WTC11 (cell line): ENCODE measurements around the gene WNT3. TPM values are rescaled to one million over a fixed set of nuclear protein-coding genes. Genes with fewer than 3 reads are reported as not detected.

ENCODE experiments used
- ATAC-seq: fragments of 200-7000 bp; cut with Tn5 transposase; 2 replicates; pipeline ENCODE4 v1.10.0; 2021; ENCODE audit warnings: mild to moderate bottlenecking, moderate library complexity
- CTCF ChIA-PET: fragments of 300-600 bp; sonication (Branson Sonifier 250); formaldehyde crosslinking; loops from one replicate; lab custom pipeline; 2021; ENCODE audit warnings: antibody characterized with exemption; lab: Charles Lee
- POLR2A ChIA-PET: fragments of 350-600 bp; sonication (Branson Sonifier 250); formaldehyde crosslinking; loops from one replicate; lab custom pipeline; 2021; ENCODE audit warnings: antibody characterized with exemption; lab: Charles Lee
- DNase-seq: peaks from one replicate; pipeline ENCODE4 v3.0.0; 2021; ENCODE audit warnings: low spot score
- H3K27ac Mint-ChIP-seq: 2 replicates; pipeline ENCODE4 v1.8.0; 2021; ENCODE audit warnings: mixed read lengths
- H3K27me3 Mint-ChIP-seq: 2 replicates; pipeline ENCODE4 v1.8.0; 2021; ENCODE audit warnings: low read depth, mild to moderate bottlenecking, moderate library complexity, mixed read lengths
- H3K36me3 Mint-ChIP-seq: 2 replicates; pipeline ENCODE4 v1.8.0; 2021; ENCODE audit warnings: mixed read lengths
- H3K4me1 Mint-ChIP-seq: 2 replicates; pipeline ENCODE4 v1.8.0; 2022; ENCODE audit warnings: mixed read lengths
- H3K4me3 Mint-ChIP-seq: 2 replicates; pipeline ENCODE4 v1.8.0; 2021; ENCODE audit warnings: mild to moderate bottlenecking, moderate library complexity, mixed read lengths
- H3K9me3 Mint-ChIP-seq: 2 replicates; pipeline ENCODE4 v1.8.0; 2021; ENCODE audit warnings: mixed read lengths
- CDX4 ChIP-seq: fragments of 250-450 bp; sonication (Bioruptor Pico); IDR thresholded peaks from 2 replicates; pipeline ENCODE4 v1.9.0; 2021; ENCODE audit warnings: moderate library complexity, mild to moderate bottlenecking, inconsistent platforms, borderline replicate concordance
- CREM ChIP-seq: sonication (generic); formaldehyde crosslinking; IDR thresholded peaks from 2 replicates; pipeline ENCODE4 v1.8.1; 2022; ENCODE audit warnings: mild to moderate bottlenecking, missing genetic modification reagents, moderate library complexity
- ELF4 ChIP-seq: sonication (generic); formaldehyde crosslinking; IDR thresholded peaks from 2 replicates; pipeline ENCODE4 v1.8.1; 2022; ENCODE audit warnings: low read depth, mild to moderate bottlenecking, moderate library complexity, missing genetic modification reagents
- EMX1 ChIP-seq: fragments of 250-450 bp; sonication (Bioruptor Pico); IDR thresholded peaks from 2 replicates; pipeline ENCODE4 v1.8.0; 2021; ENCODE audit warnings: mild to moderate bottlenecking
- FOXP1 ChIP-seq: sonication (generic); formaldehyde crosslinking; IDR thresholded peaks from 2 replicates; pipeline ENCODE4 v1.8.0; 2022; ENCODE audit warnings: missing genetic modification reagents, mild to moderate bottlenecking, moderate library complexity, borderline replicate concordance
- JAZF1 ChIP-seq: fragments of 250-450 bp; sonication (Bioruptor Pico); IDR thresholded peaks from 2 replicates; pipeline ENCODE4 v1.9.0; 2021; ENCODE audit warnings: moderate library complexity, mild to moderate bottlenecking, inconsistent platforms
- JUN ChIP-seq: sonication (generic); formaldehyde crosslinking; IDR thresholded peaks from 2 replicates; pipeline ENCODE4 v1.8.0; 2023; ENCODE audit warnings: mild to moderate bottlenecking, missing genetic modification reagents
- TEAD4 ChIP-seq: sonication (generic); formaldehyde crosslinking; IDR thresholded peaks from 2 replicates; pipeline ENCODE4 v1.8.0; 2022; ENCODE audit warnings: mild to moderate bottlenecking, missing genetic modification reagents
- ZBTB21 ChIP-seq: sonication (generic); formaldehyde crosslinking; IDR thresholded peaks from 2 replicates; pipeline ENCODE4 v1.8.1; 2023; ENCODE audit warnings: mild to moderate bottlenecking, missing genetic modification reagents, borderline replicate concordance
- total RNA-seq: library from RNA; stranded (reverse); gene quantifications from 3 replicates; pipeline ENCODE4 v1.2.3, GENCODE V29; 2021
- TF ChIP-seq, protein P1 (sequence below): fragments of 250-450 bp; sonication (Bioruptor Pico); IDR thresholded peaks from 2 replicates; pipeline ENCODE4 v1.9.0; 2021; ENCODE audit warnings: mild to moderate bottlenecking
- TF ChIP-seq, protein P2 (sequence below): fragments of 250-450 bp; sonication (Bioruptor Pico); IDR thresholded peaks from 2 replicates; pipeline ENCODE4 v1.9.0; 2021; ENCODE audit warnings: mild to moderate bottlenecking, borderline replicate concordance

Gene WNT3
- total RNA-seq, 1 experiment from 2014 or later: 14.1 TPM

GRCh38 chr17:46854515-46854914 is 36.0 kb upstream of the WNT3 start (continued):
- TF ChIP-seq, protein P1, sequence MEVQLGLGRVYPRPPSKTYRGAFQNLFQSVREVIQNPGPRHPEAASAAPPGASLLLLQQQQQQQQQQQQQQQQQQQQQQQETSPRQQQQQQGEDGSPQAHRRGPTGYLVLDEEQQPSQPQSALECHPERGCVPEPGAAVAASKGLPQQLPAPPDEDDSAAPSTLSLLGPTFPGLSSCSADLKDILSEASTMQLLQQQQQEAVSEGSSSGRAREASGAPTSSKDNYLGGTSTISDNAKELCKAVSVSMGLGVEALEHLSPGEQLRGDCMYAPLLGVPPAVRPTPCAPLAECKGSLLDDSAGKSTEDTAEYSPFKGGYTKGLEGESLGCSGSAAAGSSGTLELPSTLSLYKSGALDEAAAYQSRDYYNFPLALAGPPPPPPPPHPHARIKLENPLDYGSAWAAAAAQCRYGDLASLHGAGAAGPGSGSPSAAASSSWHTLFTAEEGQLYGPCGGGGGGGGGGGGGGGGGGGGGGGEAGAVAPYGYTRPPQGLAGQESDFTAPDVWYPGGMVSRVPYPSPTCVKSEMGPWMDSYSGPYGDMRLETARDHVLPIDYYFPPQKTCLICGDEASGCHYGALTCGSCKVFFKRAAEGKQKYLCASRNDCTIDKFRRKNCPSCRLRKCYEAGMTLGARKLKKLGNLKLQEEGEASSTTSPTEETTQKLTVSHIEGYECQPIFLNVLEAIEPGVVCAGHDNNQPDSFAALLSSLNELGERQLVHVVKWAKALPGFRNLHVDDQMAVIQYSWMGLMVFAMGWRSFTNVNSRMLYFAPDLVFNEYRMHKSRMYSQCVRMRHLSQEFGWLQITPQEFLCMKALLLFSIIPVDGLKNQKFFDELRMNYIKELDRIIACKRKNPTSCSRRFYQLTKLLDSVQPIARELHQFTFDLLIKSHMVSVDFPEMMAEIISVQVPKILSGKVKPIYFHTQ (CRISPR knock-in tag): no peak
- TF ChIP-seq JAZF1 (CRISPR knock-in tag): no peak
- TF ChIP-seq, protein P2, sequence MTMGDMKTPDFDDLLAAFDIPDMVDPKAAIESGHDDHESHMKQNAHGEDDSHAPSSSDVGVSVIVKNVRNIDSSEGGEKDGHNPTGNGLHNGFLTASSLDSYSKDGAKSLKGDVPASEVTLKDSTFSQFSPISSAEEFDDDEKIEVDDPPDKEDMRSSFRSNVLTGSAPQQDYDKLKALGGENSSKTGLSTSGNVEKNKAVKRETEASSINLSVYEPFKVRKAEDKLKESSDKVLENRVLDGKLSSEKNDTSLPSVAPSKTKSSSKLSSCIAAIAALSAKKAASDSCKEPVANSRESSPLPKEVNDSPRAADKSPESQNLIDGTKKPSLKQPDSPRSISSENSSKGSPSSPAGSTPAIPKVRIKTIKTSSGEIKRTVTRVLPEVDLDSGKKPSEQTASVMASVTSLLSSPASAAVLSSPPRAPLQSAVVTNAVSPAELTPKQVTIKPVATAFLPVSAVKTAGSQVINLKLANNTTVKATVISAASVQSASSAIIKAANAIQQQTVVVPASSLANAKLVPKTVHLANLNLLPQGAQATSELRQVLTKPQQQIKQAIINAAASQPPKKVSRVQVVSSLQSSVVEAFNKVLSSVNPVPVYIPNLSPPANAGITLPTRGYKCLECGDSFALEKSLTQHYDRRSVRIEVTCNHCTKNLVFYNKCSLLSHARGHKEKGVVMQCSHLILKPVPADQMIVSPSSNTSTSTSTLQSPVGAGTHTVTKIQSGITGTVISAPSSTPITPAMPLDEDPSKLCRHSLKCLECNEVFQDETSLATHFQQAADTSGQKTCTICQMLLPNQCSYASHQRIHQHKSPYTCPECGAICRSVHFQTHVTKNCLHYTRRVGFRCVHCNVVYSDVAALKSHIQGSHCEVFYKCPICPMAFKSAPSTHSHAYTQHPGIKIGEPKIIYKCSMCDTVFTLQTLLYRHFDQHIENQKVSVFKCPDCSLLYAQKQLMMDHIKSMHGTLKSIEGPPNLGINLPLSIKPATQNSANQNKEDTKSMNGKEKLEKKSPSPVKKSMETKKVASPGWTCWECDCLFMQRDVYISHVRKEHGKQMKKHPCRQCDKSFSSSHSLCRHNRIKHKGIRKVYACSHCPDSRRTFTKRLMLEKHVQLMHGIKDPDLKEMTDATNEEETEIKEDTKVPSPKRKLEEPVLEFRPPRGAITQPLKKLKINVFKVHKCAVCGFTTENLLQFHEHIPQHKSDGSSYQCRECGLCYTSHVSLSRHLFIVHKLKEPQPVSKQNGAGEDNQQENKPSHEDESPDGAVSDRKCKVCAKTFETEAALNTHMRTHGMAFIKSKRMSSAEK (CRISPR knock-in tag): no peak

DNA sequence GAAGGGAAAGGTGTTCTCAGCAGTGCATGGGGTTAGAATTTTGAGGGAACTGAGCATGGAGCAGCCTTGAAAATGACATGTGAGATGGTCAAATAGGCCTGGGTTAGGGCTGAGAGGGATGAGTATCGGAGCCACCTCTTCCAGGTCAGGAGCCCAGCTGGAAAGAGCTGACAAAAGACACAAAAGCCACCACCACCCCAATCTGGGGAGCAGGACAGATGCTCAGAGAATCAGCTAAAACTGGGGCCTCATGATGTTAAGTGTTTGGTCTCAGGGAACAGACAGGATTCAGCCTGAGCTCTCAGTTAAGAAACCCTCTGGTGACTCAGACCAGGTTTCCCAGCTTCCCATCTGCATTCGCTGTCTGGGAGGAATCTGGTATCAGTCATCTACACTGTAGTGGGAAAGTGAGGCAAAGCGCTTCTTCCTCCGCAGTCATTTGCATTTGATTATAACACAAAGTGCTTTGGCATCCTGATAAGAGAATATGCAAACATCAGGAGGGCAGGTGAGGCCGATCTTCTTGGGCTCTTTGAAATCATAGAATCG is 35.5 kb upstream of the WNT3 start:
- peaks cover 15% of the 10 kb centered on the region for H3K4me1 Mint-ChIP-seq
- H3K4me3 Mint-ChIP-seq: no peak overlapping the region
- ChIA-PET CTCF (interaction anchor here (0.8 to 1.3 kb wide), 3 partner anchors 23 to 89 kb away, joined by 3 to 6 read pairs (median 3); no protein-coding TSS in a partner anchor), POLR2A (interaction anchor here (0.6 kb wide), 1 partner anchor 9 kb away, joined by 4 read pairs; no protein-coding TSS in a partner anchor)
- no peak for TF ChIP-seq CREM (CRISPR knock-in tag)
- TF ChIP-seq, protein P2 (CRISPR knock-in tag): no peak
- no peak for TF ChIP-seq TEAD4 (CRISPR knock-in tag)
- no peak for TF ChIP-seq FOXP1 (CRISPR knock-in tag)
- TF ChIP-seq JUN (CRISPR knock-in tag): no peak
- TF ChIP-seq ELF4 (CRISPR knock-in tag): no peak
- TF ChIP-seq EMX1 (CRISPR knock-in tag): no peak
- no peak for TF ChIP-seq CDX4 (CRISPR knock-in tag)
- no peak for TF ChIP-seq ZBTB21
- no peak for DNase-seq
- ATAC-seq: no peak
- H3K27ac Mint-ChIP-seq: no peak overlapping the region
- H3K9me3 Mint-ChIP-seq: 0 out of 2 replicates have a peak, but pooled peaks cover 4% of the 10 kb centered on the region
- H3K27me3 Mint-ChIP-seq: peaks cover 54% of the 10 kb centered on the region
- no peaks in the 10 kb centered on the region for H3K36me3 Mint-ChIP-seq
